C4-2B (cell line): Measurements from ENCODE around the gene MTM1.

Experiments
- CTCF ChIP-seq: fragments of 450-650 bp; conservative IDR thresholded peaks from 2 replicates; pipeline ENCODE4 v1.5.1; 2017; ENCODE audit warnings: mild to moderate bottlenecking
- ZFX ChIP-seq: fragments of 450-650 bp; IDR thresholded peaks from 2 replicates; pipeline ENCODE4 v1.6.1; 2017

- no peak for TF ChIP-seq CTCF
- TF ChIP-seq ZFX: no peak
Observed at GRCh38 chrX:150575419-150575814, 7.0 kb downstream of the MTM1 start.
